GM10266 (cell line): Measurements from ENCODE around the gene NAGPA.
A peak's percentile ranks its signal among the peaks of the same experiment; 100 is the strongest.

Source experiments
- DNase-seq: peaks from one replicate; pipeline ENCODE4 v3.0.0; 2012; ENCODE audit errors: extremely low spot score
- TF ChIP-seq, protein P1 (sequence below): IDR thresholded peaks from 2 replicates; pipeline ENCODE4 v1.5.1; 2012; ENCODE audit warnings: mild to moderate bottlenecking, low read depth; ENCODE audit not compliant: control insufficient read depth, insufficient read depth; ENCODE audit errors: missing control alignments

Gene NAGPA

GRCh38 chr16:5044011-5044540, 10.3 kb upstream of the NAGPA start:
- TF ChIP-seq, protein P1, sequence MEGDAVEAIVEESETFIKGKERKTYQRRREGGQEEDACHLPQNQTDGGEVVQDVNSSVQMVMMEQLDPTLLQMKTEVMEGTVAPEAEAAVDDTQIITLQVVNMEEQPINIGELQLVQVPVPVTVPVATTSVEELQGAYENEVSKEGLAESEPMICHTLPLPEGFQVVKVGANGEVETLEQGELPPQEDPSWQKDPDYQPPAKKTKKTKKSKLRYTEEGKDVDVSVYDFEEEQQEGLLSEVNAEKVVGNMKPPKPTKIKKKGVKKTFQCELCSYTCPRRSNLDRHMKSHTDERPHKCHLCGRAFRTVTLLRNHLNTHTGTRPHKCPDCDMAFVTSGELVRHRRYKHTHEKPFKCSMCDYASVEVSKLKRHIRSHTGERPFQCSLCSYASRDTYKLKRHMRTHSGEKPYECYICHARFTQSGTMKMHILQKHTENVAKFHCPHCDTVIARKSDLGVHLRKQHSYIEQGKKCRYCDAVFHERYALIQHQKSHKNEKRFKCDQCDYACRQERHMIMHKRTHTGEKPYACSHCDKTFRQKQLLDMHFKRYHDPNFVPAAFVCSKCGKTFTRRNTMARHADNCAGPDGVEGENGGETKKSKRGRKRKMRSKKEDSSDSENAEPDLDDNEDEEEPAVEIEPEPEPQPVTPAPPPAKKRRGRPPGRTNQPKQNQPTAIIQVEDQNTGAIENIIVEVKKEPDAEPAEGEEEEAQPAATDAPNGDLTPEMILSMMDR, result no peak
- no peak for DNase-seq

DNA sequence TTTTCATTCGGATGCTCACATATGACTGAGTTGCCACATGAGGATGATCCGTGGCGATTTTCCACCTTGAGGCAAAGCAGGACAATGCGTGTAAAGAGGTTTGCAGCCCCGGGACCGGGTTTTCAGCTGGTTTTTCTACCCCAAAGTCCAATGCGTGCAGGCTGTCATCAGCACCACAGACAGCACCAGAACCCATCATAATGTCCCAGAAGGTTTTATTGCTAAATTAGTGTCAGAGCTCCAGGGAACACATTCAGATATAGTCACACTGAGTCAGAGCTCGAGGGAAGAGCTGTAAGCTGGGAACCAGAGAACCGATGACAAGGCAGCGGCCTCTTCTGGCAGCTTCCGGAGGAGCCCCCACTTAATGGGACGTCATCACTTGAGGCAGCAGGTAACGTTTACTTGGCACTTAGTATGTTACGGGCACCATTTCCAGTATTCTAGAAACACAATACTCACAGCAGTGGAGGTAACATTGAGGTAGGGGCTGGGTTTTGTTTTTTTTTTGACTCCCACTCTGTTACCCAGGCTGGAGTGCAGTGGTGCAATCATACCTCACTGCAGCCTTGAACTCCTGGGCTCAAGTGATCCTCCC, 8.9 kb upstream of the NAGPA start:
- TF ChIP-seq, protein P1, result no peak
- DNase-seq, result no peak

DNA sequence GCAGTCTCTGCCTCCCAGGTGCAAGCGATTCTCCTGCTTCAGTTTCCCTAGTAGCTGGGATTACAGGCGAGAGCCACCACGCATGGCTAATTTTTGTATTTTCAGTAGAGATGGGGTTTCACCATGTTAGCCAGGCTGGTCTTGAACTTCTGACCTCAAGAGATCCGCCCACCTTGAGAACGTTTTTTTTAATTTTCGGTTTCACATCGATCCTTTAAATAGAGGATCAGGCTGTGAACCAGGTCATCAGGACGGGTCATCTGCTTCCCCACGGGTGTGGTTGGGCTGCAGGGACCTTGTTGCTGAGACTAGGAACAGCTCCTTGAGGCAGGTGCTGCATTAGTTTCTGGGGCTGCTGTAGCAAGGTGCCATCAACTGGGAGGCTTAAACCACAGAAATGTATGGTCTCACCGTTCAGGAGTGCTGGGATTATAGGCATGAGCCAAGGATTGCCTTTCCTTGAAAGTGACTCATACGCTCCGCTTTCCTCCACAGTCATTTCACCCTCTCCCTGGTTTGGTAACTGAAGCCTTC, 7.9 kb upstream of the NAGPA start:
- TF ChIP-seq, protein P1, result no peak
- DNase-seq, result peak; percentile 64

DNA sequence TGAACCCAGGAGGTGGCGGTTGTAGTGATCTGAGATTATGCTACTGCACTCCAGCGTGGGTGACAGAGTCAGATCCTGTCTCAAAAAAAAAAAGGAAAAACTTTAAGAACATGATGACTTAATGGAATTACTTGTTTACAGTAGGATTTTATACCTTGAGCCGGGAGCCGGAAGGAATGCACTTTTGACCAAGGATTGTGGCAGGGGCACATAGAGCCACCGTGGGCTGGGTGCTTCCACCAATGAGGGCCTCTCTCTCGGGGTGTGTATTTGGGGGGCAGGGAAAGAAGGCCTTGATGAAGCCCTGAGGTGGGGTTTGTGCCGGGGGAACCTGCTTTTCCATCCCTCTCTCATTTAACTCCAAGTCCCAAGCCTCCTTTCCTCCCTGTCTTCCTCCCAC, 6.7 kb upstream of the NAGPA start:
- TF ChIP-seq, protein P1, result no peak
- no peak for DNase-seq

- TF ChIP-seq, protein P1, result no peak
- no peak for DNase-seq
Observed at GRCh38 chr16:5036228-5037156, 2.8 kb upstream of the NAGPA start.

GRCh38 chr16:5035909-5036227, 2.1 kb upstream of the NAGPA start:
- TF ChIP-seq, protein P1, result no peak
- no peak for DNase-seq

DNA sequence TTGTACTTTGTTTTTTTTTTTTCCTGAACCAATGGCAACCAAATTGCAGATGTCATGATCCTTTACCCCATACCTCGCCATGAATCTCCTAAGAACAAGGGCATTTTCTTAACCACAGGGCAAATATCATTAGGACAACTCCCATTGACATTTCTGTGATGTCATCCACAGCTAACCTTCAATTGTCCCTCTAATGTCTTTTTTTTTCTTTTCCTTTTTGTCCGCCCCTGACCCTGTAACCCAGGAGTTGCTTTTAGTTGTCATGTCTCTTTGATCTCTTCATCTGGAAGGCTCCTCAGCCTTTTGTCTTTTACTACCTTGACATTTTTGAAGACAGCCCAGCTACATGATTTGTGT, 410 bp upstream of the NAGPA start:
- TF ChIP-seq, protein P1, result no peak
- no peak for DNase-seq
